Activated CD4-positive, alpha-beta T cell treated with anti-CD3 and anti-CD28 coated beads, Interleukin-2, amount 50 U/mL, for 16 hours (primary cell): ENCODE data around the gene LSM11.
"Not testable (repeated sequence)": the region's sequence is repeated elsewhere in the genome, so short reads cannot be mapped to it uniquely, and the experiment has no call there.

Experiments
- DNase-seq: peaks from one replicate; pipeline ENCODE4 v3.0.0-alpha.2; 2020

Gene LSM11

DNA sequence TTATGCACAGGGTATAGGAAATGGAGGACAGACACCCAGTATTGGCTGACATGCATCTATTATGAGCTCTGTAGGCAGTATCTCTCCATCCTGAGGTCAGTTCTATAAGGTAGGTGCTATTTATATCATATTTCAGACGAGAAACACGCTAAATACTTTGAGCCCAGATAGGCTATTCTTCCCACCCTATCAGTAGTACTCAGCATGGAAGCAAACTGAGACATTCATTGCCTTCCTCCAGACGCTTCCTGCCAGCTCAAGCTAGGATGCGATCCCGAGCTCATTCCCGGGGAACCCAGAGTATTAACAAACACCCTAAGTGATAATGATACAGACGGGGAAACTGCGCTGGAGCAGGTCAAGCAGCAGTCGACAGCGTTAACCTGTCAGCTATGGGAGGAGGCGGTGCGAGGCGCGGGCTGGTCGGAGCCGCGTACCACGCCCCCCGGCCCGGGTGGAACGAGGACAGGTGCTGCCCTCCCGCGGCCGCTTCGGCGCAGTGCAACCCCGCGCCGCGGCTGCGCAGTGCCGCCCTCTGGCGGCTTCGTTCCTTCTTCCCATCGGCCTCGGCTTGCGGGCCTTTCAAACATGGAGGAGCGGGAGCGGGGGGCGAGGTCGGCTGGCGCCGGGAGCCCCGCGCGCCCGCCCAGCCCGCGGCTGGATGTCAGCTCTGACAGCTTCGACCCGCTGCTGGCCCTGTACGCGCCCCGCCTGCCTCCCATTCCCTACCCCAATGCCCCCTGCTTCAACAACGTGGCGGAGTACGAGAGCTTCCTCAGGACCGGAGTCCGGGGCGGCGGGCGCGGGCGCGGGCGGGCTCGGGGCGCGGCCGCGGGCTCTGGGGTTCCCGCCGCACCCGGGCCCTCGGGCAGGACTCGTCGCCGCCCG lies at the start of gene LSM11:
TSS of gene LSM11 (plus strand) at position 550 of the 888 bp plus-strand sequence. CDS start at position 589, 39 bp downstream.
- peak; percentile 90 for DNase-seq

DNA sequence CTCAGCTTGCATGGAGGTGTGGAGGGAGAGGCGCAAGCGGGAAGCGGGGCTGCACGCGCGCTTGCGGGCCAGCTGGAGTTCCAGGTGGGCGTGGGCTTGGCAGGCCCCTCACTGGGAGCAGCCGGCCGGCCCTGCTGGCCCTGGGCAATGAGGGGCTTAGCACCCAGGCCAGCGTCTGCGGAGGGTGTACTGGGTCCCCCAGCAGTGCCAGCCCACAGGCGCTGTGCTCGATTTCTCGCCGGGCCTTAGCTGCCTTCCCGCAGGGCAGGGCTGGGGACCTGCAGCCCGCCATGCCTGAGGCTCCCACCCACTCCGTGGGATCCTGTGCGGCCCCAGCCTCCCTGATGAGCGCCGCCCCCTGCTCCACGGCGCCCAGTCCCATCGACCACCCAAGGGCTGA lies 49.7 kb upstream of the LSM11 start:
- not testable (repeated sequence) for DNase-seq

DNA sequence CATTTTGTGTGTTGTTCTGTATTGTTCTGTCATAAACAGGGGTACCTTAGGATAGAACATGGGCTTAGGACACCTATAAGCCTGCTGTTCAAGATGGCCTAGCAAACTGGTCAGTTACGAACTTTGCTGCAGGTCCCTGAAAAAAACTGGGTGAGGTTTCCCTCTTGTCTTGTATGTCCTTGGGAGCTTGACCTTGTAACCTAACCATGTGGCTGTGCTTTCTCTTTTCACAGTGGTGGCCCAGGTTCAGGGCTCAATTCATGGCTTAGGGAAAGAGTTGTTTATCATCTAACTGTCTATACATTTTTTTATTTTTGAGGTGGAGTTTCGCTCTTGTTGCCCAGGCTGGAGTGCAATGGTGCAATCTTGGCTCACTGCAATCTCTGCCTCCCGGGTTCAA lies 47.4 kb upstream of the LSM11 start:
- DNase-seq, result not testable (repeated sequence)

DNA sequence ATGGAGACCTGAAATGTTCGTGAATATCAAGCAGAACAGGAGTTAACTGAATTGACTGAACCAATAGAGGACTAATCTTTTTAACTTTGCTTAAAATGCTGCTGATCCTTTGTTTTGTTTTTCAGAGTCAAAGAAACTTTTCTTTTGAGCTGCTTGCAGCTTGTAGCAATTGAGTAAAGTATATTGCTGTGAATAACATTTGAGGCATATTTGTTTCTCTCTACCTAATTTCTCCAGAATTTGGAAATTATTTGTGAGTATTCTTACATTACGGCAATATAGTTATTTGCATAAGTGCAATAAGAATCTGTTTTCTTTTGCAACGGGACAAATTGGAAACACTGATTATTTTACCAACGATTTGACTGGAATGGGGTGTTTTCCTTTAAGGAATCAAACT lies 44.8 kb upstream of the LSM11 start:
- not testable (repeated sequence) for DNase-seq

DNA sequence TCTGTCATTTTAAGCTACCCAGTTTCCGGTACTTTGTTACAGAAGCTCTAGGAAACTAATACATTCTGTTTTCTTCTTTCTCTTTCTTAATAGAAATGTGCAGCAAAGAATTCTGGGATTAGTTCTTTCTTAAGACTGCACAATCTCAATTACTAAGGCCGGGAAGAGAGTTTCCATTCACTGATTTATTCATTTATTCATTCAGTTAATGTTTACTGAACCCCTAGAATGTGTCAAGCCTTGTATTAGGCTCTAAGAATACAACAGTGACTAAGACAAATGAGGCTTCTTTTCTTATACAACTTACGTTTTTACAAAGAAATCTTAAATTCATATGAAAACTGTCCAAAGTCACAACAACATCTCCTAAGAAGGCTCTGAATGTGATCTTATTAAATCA lies 39.8 kb upstream of the LSM11 start:
- no peak for DNase-seq

DNA sequence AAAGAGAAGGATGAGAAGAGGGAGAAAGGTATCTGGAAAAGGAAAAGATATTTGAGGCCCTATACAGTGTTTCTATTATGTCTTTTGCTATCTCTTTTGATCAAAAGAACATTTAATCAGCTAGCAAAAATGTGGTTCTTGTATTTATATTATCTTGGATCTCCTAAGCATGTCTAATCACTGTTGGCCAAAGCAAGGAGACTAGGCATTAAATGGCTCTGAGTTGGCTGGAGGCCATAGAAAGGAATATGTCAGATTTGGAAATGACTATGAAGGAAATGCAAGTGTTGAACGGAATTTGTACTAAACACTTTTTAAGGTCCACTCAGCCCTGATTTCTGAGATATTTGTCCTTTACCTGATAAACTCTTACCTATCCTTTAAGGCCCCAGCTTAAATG lies 34.6 kb upstream of the LSM11 start:
- DNase-seq, result no peak

DNA sequence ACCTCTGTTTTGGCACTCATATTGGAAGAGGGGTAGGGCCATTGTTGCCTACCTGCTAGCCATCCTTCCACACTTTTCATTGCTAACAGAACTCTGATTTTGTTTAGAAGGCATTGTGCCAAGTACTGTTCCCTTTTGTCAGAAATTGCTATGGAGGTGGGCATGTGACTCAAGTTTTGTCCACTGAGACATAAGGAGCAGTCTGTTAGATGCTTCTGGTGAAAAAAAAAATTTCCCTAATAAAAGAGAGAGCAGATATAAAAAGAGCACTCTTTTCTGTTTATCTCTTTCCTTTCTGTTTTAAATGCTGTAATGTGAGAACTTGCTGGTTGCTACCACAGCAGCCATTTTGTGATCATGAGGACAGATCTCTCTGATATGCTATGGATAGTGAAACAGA lies 34.2 kb upstream of the LSM11 start:
- no peak for DNase-seq

DNA sequence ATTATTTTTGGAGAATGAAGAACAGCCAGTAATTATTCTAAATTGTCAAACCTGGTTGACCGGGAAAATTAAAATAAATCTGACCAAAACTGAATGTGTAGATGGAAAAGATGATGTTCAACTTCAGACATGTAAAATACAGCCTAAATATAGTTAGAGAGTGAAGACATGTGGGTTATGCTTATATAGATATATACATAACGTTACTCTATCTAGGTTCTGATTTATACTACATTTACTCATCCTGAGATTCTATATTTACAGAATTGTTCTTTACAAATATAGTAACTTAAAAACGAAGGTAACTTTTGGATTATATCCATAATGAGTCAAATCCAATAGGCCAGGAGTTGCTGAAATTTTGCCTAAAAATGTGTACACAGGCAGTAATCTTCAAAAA lies 33.1 kb upstream of the LSM11 start:
- no peak for DNase-seq

DNA sequence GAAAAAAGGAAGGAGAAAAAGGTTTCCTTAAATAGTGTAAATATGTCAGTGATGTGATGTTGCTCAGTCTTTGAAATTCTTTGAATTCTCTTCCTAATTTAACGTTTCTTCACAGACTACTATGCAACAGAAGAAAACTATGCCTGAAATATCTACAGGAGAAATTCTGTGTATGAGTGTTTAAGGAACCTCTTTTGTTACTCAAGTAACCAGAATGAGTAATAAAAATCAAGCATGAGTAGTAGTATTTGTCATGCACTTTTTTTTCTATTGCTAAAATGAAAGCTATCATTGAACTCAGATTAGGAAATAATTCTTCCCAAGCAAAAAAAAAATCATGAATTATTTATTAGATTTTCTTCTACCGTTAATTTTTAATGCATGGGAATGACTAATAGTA lies 32.6 kb upstream of the LSM11 start:
- peak; percentile 51 for DNase-seq

DNA sequence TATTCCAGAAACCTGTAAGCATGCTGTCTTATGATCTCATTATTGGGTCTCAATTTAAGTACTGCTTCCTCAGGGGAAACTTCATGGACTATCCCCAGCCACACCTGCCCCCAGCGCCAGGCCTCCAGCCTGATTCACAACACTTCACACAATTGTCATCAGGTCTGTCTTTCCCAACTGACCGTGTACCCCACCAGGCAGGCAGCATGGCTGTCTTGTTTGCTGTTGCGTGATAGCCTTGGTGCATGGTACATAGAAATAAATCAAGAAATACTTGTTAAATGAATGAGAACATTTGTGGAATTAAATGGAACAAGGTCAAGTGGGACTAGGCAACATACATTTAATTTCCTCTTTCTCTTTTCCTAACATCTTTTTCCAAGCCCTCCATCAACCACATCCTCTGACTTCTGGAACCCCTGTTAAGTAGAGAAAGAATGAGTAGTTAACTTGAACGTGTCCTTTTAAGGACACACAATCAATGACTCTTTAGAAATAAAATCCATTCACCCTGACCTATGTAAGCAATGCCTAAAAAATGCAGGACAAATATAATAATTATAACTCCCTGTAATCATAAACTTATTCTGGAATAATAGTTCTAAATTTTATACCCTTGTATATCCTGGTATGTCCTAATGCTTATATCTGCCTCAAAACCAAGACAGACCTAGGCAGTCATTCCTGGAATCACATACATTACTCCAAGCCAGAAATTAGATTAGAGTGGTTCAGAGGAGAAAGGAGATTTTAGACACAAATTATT lies 29.5 kb upstream of the LSM11 start:
- DNase-seq, result no peak

DNA sequence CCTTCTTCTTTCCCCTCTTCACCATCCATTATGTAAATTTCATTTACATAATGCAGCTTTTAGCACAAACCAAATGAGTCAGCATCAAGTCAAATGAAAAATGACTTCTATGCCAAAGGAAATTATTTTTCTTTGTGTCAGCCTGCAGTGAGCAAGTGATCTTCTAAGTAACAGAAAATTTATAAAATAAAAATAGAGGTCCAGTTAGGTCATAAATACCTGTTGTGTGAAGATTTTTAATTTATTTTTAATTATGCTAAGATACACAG lies 29.0 kb upstream of the LSM11 start:
- no peak for DNase-seq

DNA sequence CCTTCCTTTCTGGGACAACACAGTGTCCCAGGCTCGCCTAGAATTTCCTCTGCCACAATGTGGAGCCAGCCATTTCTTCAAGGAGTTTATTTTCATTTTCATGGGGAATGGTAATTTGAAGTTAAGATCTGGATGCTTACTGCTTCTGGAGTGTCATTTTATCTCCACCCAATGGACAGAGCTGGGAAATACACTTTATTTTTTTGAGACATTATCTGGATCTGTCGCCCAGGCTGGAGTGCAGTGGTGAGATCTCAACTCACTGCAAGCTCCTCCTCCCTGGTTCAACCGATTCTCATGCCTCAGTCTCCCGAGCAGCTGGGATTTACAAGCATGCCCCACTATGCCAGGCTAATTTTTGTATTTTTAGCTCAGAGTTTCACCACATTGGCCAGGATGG lies 25.0 kb upstream of the LSM11 start:
- DNase-seq, result peak; percentile 64

DNA sequence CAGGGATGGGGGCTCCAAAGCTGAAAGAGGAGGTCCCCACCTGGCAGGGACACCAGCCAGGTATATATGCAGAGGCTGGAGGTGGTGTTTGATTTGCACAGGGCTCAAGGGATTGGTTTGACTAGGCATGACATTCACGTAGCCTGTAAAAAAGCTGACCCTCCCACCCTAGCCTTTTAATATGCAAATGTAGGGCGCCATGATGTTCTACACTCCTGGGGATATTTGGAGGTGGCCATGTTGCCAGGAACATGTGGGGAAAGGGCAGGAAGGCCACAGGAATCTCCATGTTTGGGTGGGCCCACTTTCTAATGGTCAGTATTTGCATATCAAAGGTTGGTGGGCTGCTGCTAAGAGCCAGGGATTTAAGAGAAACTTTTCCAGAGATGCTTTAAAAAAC lies 24.3 kb upstream of the LSM11 start:
- no peak for DNase-seq

DNA sequence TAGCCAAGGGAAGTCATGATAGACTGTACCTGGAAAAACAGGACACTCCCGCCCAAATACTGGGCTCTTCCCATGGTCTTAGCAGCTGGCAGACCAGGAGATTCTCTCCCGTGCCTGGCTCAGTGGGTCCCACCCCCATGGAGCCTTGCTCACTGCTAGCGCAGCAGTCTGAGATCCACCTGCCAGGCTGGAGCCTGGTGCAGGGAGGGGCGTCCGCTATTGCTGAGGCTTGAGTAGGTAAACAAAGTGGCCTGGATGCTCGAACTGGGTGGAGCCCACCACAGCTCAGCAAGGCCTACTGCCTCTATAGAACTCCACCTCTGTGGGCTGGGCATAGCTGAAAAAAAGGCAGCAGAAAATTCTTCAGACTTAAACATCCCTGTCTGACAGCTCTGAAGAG lies 22.4 kb upstream of the LSM11 start:
- no peak for DNase-seq

DNA sequence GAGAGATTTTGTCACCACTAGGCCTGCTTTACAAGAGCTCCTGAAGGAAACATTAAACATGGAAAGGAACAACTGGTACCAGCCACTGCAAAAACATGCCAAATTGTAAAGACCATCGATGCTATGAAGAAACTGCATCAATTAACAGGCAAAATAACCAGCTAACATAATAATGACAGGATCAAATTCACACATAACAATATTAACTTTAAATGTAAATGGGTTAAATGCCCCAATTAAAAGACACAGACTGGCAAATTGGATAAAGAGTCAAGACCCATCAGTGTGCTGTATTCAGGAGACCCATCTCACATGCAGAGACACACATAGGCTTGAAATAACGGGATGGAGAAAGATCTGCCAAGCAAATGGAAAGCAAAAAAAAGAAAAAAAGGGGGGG lies 20.6 kb upstream of the LSM11 start:
- not testable (repeated sequence) for DNase-seq

DNA sequence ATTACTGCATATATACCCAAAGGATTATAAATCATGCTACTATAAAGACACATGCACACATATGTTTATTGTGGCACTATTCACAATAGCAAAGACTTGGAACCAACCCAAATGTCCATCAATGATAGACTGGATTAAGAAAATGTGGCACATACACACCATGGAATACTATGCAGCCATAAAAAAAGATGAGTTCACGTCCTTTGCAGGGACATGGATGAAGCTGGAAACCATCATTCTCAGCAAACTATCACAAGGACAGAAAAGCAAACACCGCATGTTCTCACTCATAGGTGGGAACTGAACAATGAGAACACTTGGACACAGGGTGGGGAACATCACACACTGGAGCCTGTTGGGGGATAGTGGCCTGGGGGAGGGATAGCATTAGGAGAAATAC lies 16.9 kb upstream of the LSM11 start:
- not testable (repeated sequence) for DNase-seq

DNA sequence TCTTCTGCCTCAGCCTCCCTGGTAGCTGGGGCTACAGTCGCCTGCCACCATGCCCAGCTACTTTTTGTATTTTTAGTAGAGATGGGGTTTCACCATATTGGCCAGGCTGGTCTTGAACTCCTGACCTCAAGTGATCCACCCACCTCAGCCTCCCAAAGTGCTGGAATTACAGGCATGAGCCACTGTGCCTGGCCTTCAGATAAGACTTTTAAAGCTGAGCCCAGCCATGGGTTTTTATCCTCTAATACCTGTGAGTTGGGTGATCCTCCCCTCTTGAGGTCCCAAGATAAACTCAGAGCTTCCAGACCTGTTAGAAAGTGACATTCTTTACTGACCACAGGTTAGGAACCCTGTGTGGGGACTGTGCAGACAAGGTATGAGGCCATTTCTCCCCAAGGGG lies 15.7 kb upstream of the LSM11 start:
- DNase-seq, result not testable (repeated sequence)

DNA sequence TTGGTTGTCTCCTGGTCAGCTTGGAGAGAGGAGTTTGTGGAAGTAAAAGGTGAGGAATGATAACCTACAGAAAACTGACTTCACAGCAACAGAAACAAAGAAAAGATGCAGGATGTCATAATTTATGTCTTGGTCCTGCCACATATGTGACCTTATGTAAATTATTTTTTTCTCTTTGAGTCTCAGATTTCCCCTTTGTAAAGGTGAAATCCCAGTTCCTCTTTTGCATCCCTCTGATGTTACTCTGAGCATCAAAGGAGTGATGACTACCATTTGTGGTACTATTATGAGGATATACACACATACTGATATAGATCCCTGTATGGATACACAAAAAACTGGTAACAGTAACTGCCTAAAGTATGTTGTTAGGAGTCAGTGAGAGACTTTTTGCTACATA lies 13.7 kb upstream of the LSM11 start:
- no peak for DNase-seq

DNA sequence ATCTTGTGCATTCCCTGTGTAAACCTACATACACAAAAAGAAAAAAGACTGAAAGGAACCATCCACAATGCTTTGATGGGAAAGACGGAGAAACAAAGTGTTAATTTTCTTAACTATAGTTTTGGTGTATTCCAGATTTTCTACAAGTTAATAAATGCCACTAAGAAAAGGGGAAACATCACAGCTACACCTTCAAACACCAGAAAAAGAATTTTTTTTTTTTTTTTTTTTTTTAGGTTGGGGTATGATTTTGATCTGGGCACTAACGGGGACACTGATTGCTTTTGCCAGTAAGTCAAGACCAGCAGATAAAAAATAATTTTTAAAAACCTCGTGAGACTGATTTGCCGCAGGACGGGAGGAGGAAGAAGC lies 12.6 kb upstream of the LSM11 start:
- DNase-seq, result no peak

DNA sequence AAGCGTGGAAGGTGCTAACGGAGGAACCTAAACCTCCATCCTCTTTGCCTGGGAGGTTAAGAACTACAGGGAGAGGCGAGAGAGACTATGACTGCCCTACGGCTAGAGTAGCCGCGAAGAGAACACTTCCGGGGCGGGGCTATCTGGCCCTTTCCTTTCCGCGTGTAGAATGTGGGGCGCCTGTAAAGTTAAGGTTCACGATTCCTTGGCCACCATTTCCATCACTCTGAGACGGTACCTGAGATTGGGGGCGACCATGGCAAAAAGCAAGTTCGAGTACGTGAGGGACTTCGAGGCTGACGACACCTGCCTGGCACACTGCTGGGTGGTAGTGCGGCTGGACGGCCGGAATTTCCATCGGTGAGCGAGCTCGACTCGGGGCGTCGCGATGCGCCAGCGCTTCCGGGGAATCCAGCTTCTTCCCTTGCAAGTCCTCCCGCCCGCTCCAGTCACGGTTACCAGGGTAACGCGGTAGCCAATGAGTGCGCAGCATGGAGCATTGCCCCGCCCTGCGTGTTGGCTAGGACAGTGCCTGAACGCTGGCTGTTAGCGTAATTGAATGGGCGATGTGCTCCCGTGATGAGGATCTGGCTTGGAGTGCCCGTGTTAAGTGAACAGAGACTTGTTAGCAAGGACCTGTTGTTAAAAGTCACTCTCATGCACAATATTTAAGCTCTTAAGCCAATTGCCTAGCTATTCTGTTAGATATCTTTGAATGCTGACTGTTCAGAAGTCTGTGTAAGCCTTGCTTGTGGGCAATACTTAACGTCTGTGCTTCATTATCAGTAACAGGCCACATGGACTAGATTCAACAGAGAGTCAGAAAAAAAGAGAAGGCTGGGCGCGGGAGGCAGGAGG lies 12.0 kb upstream of the LSM11 start, which contains the start of gene THG1L:
TSS of gene THG1L (plus strand) at position 149 of the 858 bp plus-strand sequence. CDS start at position 170, 21 bp downstream.
- DNase-seq, result peak; percentile 99

DNA sequence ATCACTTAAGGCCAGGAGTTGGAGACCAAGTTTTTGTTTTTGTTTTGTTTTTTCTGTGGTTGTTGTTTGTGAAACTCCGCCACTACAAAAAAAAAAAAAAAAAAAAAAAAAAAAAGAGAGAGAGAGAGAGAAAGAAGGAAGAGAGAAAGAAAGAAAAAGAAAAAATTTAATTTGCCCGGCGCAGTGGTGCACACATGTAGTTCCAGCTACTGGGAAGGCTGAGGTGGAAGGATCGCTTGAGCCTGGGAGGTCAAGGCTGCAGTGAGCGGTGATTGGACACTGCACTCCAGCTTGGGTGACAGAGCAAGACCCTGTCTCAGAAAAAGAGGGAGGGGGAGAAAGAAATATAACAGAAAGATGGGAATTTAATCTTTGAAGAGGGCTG lies 11.4 kb upstream of the LSM11 start:
- no peak for DNase-seq

DNA sequence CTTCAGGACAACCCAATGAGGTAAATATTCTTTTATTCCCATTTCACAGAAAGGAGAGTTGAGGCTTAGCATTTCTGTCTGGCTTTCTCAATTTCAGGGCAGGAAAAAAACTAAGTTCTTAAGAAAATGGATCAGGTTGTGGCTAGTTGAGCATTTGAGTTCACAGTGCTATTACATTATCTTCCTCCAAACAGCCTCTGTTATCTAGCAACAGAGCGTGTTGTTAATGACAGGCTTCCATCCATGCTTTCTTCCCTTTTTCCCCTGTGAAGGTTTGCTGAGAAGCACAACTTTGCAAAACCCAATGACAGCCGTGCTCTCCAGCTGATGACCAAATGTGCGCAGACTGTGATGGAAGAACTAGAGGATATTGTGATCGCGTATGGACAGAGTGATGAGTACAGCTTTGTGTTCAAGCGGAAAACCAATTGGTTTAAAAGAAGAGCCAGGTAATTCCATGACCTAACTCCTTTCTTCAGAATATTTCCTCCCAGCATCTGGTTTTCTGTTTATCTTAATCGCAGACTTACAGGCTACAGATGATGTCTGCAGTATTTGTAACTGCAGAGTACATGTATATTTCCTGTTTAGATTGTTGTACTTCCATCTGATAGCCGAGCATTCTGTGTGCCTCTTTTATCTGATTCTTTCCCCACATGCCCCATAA lies 10.8 kb upstream of the LSM11 start:
- no peak for DNase-seq

DNA sequence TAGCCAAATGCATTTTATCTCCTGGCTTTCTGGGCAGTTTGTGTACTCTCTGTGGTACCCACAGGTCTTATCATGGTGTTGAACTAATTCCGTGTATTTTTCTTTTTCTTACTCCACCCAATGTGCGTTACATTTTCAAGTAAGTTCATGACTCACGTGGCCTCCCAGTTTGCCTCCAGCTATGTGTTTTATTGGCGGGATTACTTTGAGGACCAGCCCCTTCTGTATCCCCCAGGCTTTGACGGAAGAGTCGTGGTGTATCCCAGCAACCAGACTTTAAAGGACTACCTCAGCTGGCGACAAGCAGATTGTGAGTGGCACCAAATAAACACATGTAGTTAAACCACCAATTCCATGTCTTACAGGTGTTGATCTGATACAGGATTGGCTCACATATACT lies 9.1 kb upstream of the LSM11 start:
- DNase-seq, result no peak
